A549 (cell line): Measurements from ENCODE around the gene C20orf96. TPM values are rescaled to one million over a fixed set of nuclear protein-coding genes. Genes with fewer than 3 reads are reported as not detected.

ENCODE experiments used
- ATAC-seq, 2 experiments: fragments of 200-7000 bp in 1 of 2; fragments of >200 bp in 1 of 2; cut with Nextera tagmentation in 1 of 2; cut with Tn5 transposase in 1 of 2; 3 replicates each; pipeline versions ENCODE4 v1.8.0 to v1.9.1; 2018 to 2020; ENCODE audit warnings: mild to moderate bottlenecking in 1 of 2, moderate library complexity in 1 of 2
- CTCF ChIA-PET: fragments of 300-600 bp; sonication (Branson Sonifier 250); formaldehyde crosslinking; extraction: SDS; loops from one replicate; lab custom pipeline; 2021; ENCODE audit warnings: antibody characterized with exemption, inconsistent platforms; lab: Yijun Ruan, JAX
- POLR2A ChIA-PET: fragments of 350-600 bp; formaldehyde crosslinking; extraction: SDS; loops from one replicate; lab custom pipeline; 2021; ENCODE audit warnings: antibody characterized with exemption, inconsistent platforms; lab: Yijun Ruan, JAX
- DNase-seq, 2 experiments: peaks; one replicate each; pipeline versions ENCODE4 v3.0.0 to v3.0.0-alpha.2; 2011 to 2016; ENCODE audit warnings: low read depth in 1 of 2, low spot score in 1 of 2
- FAIRE-seq: peaks from 2 replicates; lab custom pipeline; 2011; peaks lifted over from hg19 to GRCh38; lab: Jason Lieb, UNC
- H3K27ac ChIP-seq, 2 experiments: fragments of >200 bp; sonication (Bioruptor Twin); formaldehyde crosslinking; 3 replicates each; pipeline ENCODE4 v1.5.1; 2016 to 2017
- H3K4me1 ChIP-seq: fragments of >200 bp; sonication (Bioruptor Twin); formaldehyde crosslinking; 3 replicates; pipeline ENCODE4 v1.6.1; 2016
- H3K4me2 ChIP-seq: fragments of >200 bp; sonication (Bioruptor Twin); formaldehyde crosslinking; 3 replicates; pipeline ENCODE4 v1.6.1; 2016
- H3K4me3 ChIP-seq: fragments of >200 bp; sonication (Bioruptor Twin); formaldehyde crosslinking; 3 replicates; pipeline ENCODE4 v1.5.1; 2016
- H3K9me3 ChIP-seq: fragments of >200 bp; sonication (Bioruptor Twin); formaldehyde crosslinking; 3 replicates; pipeline ENCODE4 v1.6.1; 2016
- FOSL2 ChIP-seq, 2 experiments: fragments of 450-650 bp in 1 of 2; fragments of >200 bp in 1 of 2; sonication (Bioruptor Twin) in 1 of 2; formaldehyde crosslinking; IDR thresholded peaks; 2 replicates each; pipeline versions ENCODE4 v1.5.0 to v1.6.1; 2016 to 2020; ENCODE audit warnings: mild to moderate bottlenecking in 1 of 2, moderate library complexity in 1 of 2
- FOXS1 ChIP-seq: fragments of 250-450 bp; sonication (Bioruptor Pico); IDR thresholded peaks from 2 replicates; pipeline ENCODE4 v1.5.0; 2020; ENCODE audit warnings: mild to moderate bottlenecking, moderate library complexity
- JUNB ChIP-seq: fragments of >200 bp; sonication (Bioruptor Twin); formaldehyde crosslinking; IDR thresholded peaks from 2 replicates; pipeline ENCODE4 v1.6.1; 2016
- MAFK ChIP-seq: fragments of 450-650 bp; IDR thresholded peaks from 2 replicates; pipeline ENCODE4 v1.6.1; 2014; ENCODE audit not compliant: partially characterized antibody
- NFE2L2 ChIP-seq: fragments of 150-350 bp; conservative IDR thresholded peaks from 2 replicates; pipeline ENCODE4 v1.6.1; 2014; ENCODE audit warnings: low read length
- ZFP36 ChIP-seq: fragments of 450-650 bp; IDR thresholded peaks from 2 replicates; pipeline ENCODE4 v1.6.1; 2014; ENCODE audit warnings: borderline replicate concordance; ENCODE audit not compliant: partially characterized antibody
- ZSCAN20 ChIP-seq: fragments of 250-450 bp; sonication (Bioruptor Pico); IDR thresholded peaks from 2 replicates; pipeline ENCODE4 v1.8.0; 2022; ENCODE audit warnings: mild to moderate bottlenecking, moderate library complexity
- WGBS: methylation state at CpG from one replicate; pipeline ENCODE4 v1.1.6; 2017; ENCODE audit errors: missing lambda C conversion rate; 5-methylcytosine and 5-hydroxymethylcytosine counted together
- polyA plus RNA-seq, 4 experiments: library from polyadenylated mRNA; depleted of rRNA in 3 of 4; stranded (reverse); fragments of >200 nt; fragmentation: RNase III in 1 of 4; extraction: RNeasy Plus Mini Kit Qiagen cat#74134 plus additional on column Dnase treatment in 1 of 4; gene quantifications; 2 replicates in 3 of 4; 3 replicates in 1 of 4; pipeline ENCODE4 v1.2.3, GENCODE V29; 2011 to 2017
- TF ChIP-seq, protein P1 (sequence below): fragments of 150-350 bp; IDR thresholded peaks from 2 replicates; pipeline ENCODE4 v1.6.1; 2014; ENCODE audit warnings: low read depth, mild to moderate bottlenecking, low read length
- TF ChIP-seq, protein P2 (sequence below): IDR thresholded peaks from 2 replicates; pipeline ENCODE4 v1.6.1; 2012
- TF ChIP-seq, protein P3 (sequence below): fragments of >200 bp; sonication (Bioruptor Twin); formaldehyde crosslinking; IDR thresholded peaks from 3 replicates; pipeline ENCODE4 v1.5.1; 2016
- TF ChIP-seq, protein P4 (sequence below): fragments of 250-450 bp; sonication (Bioruptor Pico); IDR thresholded peaks from 2 replicates; pipeline ENCODE4 v1.5.0; 2021; ENCODE audit warnings: mild to moderate bottlenecking, moderate library complexity, borderline replicate concordance

C20orf96 gene
- polyA plus RNA-seq, 2 of the 4 experiments (the other 2 are of a cell fraction), result 20.9 to 23.9 TPM

DNA sequence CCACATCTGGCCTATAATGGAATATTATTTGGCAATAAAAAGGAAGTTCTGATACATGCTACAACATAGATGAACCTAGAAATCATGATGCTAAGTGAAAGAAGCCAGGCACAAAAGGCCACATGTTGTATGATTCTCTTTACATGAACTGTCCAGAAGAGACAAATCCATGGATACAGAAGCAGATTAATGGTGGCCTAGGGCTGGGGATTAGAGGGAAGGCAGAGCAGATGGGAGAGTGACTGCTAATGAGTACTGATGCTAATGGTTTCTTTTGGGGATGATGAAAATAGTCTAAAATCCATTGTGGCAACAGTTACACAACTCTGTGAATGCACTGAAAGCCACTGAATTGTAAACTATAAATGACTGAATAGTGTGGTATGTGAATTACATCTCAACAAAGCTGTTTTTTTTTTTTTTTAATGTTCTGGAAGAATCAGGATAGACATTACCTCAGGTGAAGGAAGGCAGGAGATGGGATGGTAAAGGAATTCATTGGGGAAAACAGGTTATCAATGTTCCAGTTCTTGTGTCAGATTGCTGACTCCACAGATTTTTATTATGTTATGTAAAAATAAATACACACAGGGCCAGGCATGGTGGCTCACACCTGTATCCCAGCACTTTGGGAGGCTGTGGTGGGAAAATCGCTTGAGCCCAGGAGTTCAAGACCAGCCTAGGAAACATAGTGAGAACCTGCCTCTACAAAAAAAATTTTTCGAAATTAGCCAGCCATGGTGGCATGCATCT is 25.9 kb upstream of the C20orf96 start:
- peak; percentile 93 for FAIRE-seq
- H3K4me3 ChIP-seq, result no peak overlapping the region
- no peaks in the 10 kb centered on the region for H3K9me3 ChIP-seq
- H3K27ac ChIP-seq, result no peak overlapping the region
- DNase-seq, result no peak
- H3K4me1 ChIP-seq, result peaks cover 6% of the 10 kb centered on the region
- WGBS, result 81% methylated on average over 2 of the region's 2 CpGs
- ATAC-seq, result no peak
- no peak overlapping the region for H3K4me2 ChIP-seq
- ChIA-PET CTCF (interaction anchor here (0.8 kb wide), 2 partner anchors 14 to 38 kb away, joined by 3 to 4 read pairs; no protein-coding TSS in a partner anchor), POLR2A (no interaction called here)
- TF ChIP-seq MAFK, result peak; percentile 93
- TF ChIP-seq, protein P1, sequence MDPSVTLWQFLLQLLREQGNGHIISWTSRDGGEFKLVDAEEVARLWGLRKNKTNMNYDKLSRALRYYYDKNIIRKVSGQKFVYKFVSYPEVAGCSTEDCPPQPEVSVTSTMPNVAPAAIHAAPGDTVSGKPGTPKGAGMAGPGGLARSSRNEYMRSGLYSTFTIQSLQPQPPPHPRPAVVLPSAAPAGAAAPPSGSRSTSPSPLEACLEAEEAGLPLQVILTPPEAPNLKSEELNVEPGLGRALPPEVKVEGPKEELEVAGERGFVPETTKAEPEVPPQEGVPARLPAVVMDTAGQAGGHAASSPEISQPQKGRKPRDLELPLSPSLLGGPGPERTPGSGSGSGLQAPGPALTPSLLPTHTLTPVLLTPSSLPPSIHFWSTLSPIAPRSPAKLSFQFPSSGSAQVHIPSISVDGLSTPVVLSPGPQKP, result no peak
- no peak for TF ChIP-seq ZFP36
- TF ChIP-seq NFE2L2, result no peak
- TF ChIP-seq JUNB, result no peak
- TF ChIP-seq, all 56 proteins: peak for 1

DNA sequence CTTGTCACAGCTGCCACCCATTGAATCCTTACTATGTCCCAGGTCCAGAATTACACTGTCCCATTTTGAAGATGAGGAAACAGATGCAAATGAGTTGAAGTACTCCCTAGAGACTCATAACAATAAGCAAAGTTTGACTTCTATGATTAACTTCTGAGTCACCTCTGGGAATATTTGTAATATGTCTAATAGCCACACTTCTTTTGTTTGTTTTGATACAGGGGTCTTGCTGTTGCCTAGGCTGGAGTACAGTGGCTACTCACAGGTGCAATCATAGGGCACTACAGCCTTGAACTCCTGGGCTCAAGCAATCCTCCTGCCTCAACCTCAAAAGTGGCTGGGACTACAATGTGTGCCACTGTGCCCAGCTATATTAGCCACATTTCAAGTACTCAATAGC is 23.4 kb upstream of the C20orf96 start:
- no peaks in the 10 kb centered on the region for H3K9me3 ChIP-seq
- ATAC-seq, result peak; percentile 45 to 68; a peak in 3 of 6 replicates
- TF ChIP-seq, protein P2, sequence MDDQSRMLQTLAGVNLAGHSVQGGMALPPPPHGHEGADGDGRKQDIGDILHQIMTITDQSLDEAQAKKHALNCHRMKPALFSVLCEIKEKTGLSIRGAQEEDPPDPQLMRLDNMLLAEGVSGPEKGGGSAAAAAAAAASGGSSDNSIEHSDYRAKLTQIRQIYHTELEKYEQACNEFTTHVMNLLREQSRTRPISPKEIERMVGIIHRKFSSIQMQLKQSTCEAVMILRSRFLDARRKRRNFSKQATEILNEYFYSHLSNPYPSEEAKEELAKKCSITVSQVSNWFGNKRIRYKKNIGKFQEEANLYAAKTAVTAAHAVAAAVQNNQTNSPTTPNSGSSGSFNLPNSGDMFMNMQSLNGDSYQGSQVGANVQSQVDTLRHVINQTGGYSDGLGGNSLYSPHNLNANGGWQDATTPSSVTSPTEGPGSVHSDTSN, result no peak
- TF ChIP-seq JUNB (0 out of 2 replicates have a peak, but pooled peaks have one; percentile 31), FOSL2 (IDR thresholded peaks at IDR 0.05) (no peak), FOSL2 (CRISPR knock-in tag; IDR thresholded peaks at IDR 0.05) (peak; percentile 79)
- peaks cover 6% of the 10 kb centered on the region for H3K4me1 ChIP-seq
- ChIA-PET POLR2A (interaction anchor here (0.6 to 1.0 kb wide), 2 partner anchors 8 to 10 kb away, joined by 4 to 6 read pairs; no protein-coding TSS in a partner anchor), CTCF (interaction anchor here (0.8 to 1.8 kb wide), 2 partner anchors 11 to 17 kb away, joined by 4 to 5 read pairs; partner anchors contain the start of gene SOX12)
- DNase-seq, result peak in 1 of 2 experiments; percentile 54
- peak overlapping the region; percentile 5; the same call in 1 of the 3 replicates for H3K4me2 ChIP-seq
- H3K4me3 ChIP-seq, result no peak overlapping the region
- H3K27ac ChIP-seq, result no peak overlapping the region
- peak; percentile 46 for FAIRE-seq

DNA sequence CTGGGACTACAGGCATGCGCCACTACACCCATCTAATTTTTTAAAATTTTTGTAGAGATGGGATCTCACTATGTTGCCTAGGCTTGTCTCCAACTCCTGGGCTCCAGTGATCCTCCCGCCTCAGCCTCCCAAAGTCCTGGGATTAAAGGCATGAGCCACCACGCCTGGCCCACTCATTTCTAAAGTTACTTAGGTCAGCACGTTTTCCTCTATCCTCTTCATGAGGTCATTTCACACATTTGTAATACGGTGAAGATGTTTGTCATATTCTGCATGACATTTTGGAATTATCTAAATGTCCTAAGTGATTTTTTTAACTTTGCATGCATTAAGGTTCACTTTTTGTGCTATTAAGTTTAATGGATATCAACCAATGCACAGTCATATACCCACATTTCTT is 22.9 kb upstream of the C20orf96 start:
- ATAC-seq (no peak), DNase-seq (no peak), FAIRE-seq (no peak)
- POLR2A ChIA-PET, result no interaction called here
- H3K4me3 ChIP-seq, result no peak overlapping the region
- TF ChIP-seq, protein P3, sequence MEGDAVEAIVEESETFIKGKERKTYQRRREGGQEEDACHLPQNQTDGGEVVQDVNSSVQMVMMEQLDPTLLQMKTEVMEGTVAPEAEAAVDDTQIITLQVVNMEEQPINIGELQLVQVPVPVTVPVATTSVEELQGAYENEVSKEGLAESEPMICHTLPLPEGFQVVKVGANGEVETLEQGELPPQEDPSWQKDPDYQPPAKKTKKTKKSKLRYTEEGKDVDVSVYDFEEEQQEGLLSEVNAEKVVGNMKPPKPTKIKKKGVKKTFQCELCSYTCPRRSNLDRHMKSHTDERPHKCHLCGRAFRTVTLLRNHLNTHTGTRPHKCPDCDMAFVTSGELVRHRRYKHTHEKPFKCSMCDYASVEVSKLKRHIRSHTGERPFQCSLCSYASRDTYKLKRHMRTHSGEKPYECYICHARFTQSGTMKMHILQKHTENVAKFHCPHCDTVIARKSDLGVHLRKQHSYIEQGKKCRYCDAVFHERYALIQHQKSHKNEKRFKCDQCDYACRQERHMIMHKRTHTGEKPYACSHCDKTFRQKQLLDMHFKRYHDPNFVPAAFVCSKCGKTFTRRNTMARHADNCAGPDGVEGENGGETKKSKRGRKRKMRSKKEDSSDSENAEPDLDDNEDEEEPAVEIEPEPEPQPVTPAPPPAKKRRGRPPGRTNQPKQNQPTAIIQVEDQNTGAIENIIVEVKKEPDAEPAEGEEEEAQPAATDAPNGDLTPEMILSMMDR, result no peak
- TF ChIP-seq, protein P4, sequence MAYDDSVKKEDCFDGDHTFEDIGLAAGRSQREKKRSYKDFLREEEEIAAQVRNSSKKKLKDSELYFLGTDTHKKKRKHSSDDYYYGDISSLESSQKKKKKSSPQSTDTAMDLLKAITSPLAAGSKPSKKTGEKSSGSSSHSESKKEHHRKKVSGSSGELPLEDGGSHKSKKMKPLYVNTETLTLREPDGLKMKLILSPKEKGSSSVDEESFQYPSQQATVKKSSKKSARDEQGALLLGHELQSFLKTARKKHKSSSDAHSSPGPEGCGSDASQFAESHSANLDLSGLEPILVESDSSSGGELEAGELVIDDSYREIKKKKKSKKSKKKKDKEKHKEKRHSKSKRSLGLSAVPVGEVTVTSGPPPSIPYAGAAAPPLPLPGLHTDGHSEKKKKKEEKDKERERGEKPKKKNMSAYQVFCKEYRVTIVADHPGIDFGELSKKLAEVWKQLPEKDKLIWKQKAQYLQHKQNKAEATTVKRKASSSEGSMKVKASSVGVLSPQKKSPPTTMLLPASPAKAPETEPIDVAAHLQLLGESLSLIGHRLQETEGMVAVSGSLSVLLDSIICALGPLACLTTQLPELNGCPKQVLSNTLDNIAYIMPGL (CRISPR knock-in tag), result no peak
- peak; percentile 91 for TF ChIP-seq MAFK
- no peak for TF ChIP-seq FOXS1 (CRISPR knock-in tag)
- TF ChIP-seq ZSCAN20, result no peak
- 77% methylated on average over 5 of the region's 5 CpGs for WGBS
- no peak overlapping the region for H3K27ac ChIP-seq
- H3K4me1 ChIP-seq, result peaks cover 6% of the 10 kb centered on the region
- H3K9me3 ChIP-seq, result no peaks in the 10 kb centered on the region
- H3K4me2 ChIP-seq, result no peak overlapping the region
- CTCF ChIA-PET, result interaction anchor here (0.8 to 1.6 kb wide), 2 partner anchors 32 to 50 kb away, joined by 3 to 4 read pairs; no protein-coding TSS in a partner anchor
